Trophoblast cell (in vitro differentiated cells and primary cell): ENCODE measurements around the gene RLN1.
"Not testable (repeated sequence)": the region's sequence is repeated elsewhere in the genome, so short reads cannot be mapped to it uniquely, and the experiment has no call there.

ENCODE experiments used
- DNase-seq, 2 donors: peaks; one replicate each; pipeline ENCODE4 v3.0.0-alpha.2; 2016
- H2AFZ ChIP-seq: 2 replicates; pipeline ENCODE4 v1.6.1; 2013; ENCODE audit warnings: low read length, moderate library complexity, mild to moderate bottlenecking; ENCODE audit not compliant: insufficient read depth, poor library complexity
- H2AK5ac ChIP-seq: 2 replicates; pipeline ENCODE4 v1.6.1; 2013; ENCODE audit warnings: mild to moderate bottlenecking, low read length
- H2BK120ac ChIP-seq: 2 replicates; pipeline ENCODE4 v1.6.1; 2013; ENCODE audit warnings: low read length, mild to moderate bottlenecking, moderate library complexity; ENCODE audit not compliant: insufficient read depth, poor library complexity
- H2BK12ac ChIP-seq: 2 replicates; pipeline ENCODE4 v1.6.1; 2013; ENCODE audit warnings: mild to moderate bottlenecking, low read length, moderate library complexity
- H2BK5ac ChIP-seq: 2 replicates; pipeline ENCODE4 v1.6.1; 2013; ENCODE audit warnings: low read length, low read depth, moderate library complexity, mild to moderate bottlenecking; ENCODE audit not compliant: poor library complexity
- H3K14ac ChIP-seq: 2 replicates; pipeline ENCODE4 v1.6.1; 2013; ENCODE audit warnings: mild to moderate bottlenecking, low read length
- H3K18ac ChIP-seq: 2 replicates; pipeline ENCODE4 v1.6.1; 2013; ENCODE audit warnings: mild to moderate bottlenecking, low read length
- H3K23ac ChIP-seq: 2 replicates; pipeline ENCODE4 v1.6.1; 2013; ENCODE audit warnings: low read length
- H3K27ac ChIP-seq: 2 replicates; pipeline ENCODE4 v1.5.1; 2013; ENCODE audit warnings: low read depth, mild to moderate bottlenecking, inconsistent platforms, low read length, moderate library complexity
- H3K27me3 ChIP-seq: 2 replicates; pipeline ENCODE4 v1.6.1; 2013; ENCODE audit warnings: inconsistent platforms, mild to moderate bottlenecking, low read length, moderate library complexity; ENCODE audit not compliant: insufficient read depth
- H3K36me3 ChIP-seq, 2 experiments: 1 replicate in 1 of 2; 2 replicates in 1 of 2; pipeline ENCODE4 v1.6.1; 2013; ENCODE audit warnings: low read length in 2 of 2, mild to moderate bottlenecking in 2 of 2, moderate library complexity in 1 of 2; ENCODE audit not compliant: insufficient read depth in 2 of 2, control insufficient read depth in 1 of 2
- H3K4ac ChIP-seq: 2 replicates; pipeline ENCODE4 v1.6.1; 2013; ENCODE audit warnings: low read depth, mild to moderate bottlenecking, low read length, moderate library complexity
- H3K4me1 ChIP-seq, 2 experiments: 1 replicate in 1 of 2; 2 replicates in 1 of 2; pipeline ENCODE4 v1.6.1; 2013; ENCODE audit warnings: low read length in 2 of 2, mild to moderate bottlenecking in 2 of 2, moderate library complexity in 1 of 2; ENCODE audit not compliant: insufficient read depth in 2 of 2, control insufficient read depth in 1 of 2
- H3K4me2 ChIP-seq: 2 replicates; pipeline ENCODE4 v1.6.1; 2013; ENCODE audit warnings: inconsistent platforms, mild to moderate bottlenecking, low read length, moderate library complexity
- H3K4me3 ChIP-seq: 2 replicates; pipeline ENCODE4 v1.5.1; 2013; ENCODE audit warnings: mild to moderate bottlenecking, low read depth, low read length, inconsistent platforms
- H3K79me1 ChIP-seq: one replicate; pipeline ENCODE4 v1.6.1; 2013; ENCODE audit warnings: low read length
- H3K79me2 ChIP-seq: 2 replicates; pipeline ENCODE4 v1.6.1; 2013; ENCODE audit warnings: low read length, mild to moderate bottlenecking; ENCODE audit not compliant: control insufficient read depth, insufficient read depth, poor library complexity
- H3K9ac ChIP-seq: 2 replicates; pipeline ENCODE4 v1.6.1; 2013; ENCODE audit warnings: mild to moderate bottlenecking, low read length
- H3K9me3 ChIP-seq: 2 replicates; pipeline ENCODE4 v1.6.1; 2013; ENCODE audit warnings: low read depth, mild to moderate bottlenecking, control low read depth, inconsistent platforms, low read length; ENCODE audit not compliant: insufficient read depth
- H4K12ac ChIP-seq: 2 replicates; pipeline ENCODE4 v1.6.1; 2013; ENCODE audit warnings: low read depth, mild to moderate bottlenecking, low read length, moderate library complexity
- H4K8ac ChIP-seq: 2 replicates; pipeline ENCODE4 v1.6.1; 2013; ENCODE audit warnings: low read depth, mild to moderate bottlenecking, low read length, moderate library complexity
- H4K91ac ChIP-seq: one replicate; pipeline ENCODE4 v1.6.1; 2013; ENCODE audit warnings: low read depth, mild to moderate bottlenecking, low read length, moderate library complexity
- WGBS: extraction: QIAGEN DNeasy Blood & Tissue Kit; methylation state at CpG from one replicate; pipeline ENCODE4 v1.1.7; 2013; ENCODE audit warnings: missing lambda C conversion rate; ENCODE audit not compliant: insufficient read length, insufficient coverage; ENCODE audit errors: extremely low coverage; 5-methylcytosine and 5-hydroxymethylcytosine counted together

RLN1 gene

GRCh38 chr9:5321058-5321457 is 18.6 kb downstream of the RLN1 start:
- Histone ChIP-seq H3K36me3 (no peaks in the 10 kb centered on the region), H4K91ac (no peak overlapping the region), H3K4me1 (no peaks in the 10 kb centered on the region), H3K79me1 (no peaks in the 10 kb centered on the region), H3K79me2 (no peaks in the 10 kb centered on the region), H3K4me2 (no peak overlapping the region), H3K27ac (no peak overlapping the region), H3K18ac (no peak overlapping the region), H2BK5ac (no peak overlapping the region), H3K4me3 (no peak overlapping the region), H2AFZ (no peak overlapping the region), H2BK120ac (no peak overlapping the region), H3K27me3 (no peaks in the 10 kb centered on the region), H3K9ac (no peak overlapping the region), H4K8ac (no peak overlapping the region), H3K14ac (no peak overlapping the region), H3K23ac (no peak overlapping the region), H3K4ac (no peak overlapping the region), H4K12ac (no peak overlapping the region), H2AK5ac (no peak overlapping the region), H2BK12ac (no peak overlapping the region), H3K9me3 (no peaks in the 10 kb centered on the region)
- no CpG with 5 or more reads among the region's 1 CpG for WGBS
- no peak for DNase-seq

DNA sequence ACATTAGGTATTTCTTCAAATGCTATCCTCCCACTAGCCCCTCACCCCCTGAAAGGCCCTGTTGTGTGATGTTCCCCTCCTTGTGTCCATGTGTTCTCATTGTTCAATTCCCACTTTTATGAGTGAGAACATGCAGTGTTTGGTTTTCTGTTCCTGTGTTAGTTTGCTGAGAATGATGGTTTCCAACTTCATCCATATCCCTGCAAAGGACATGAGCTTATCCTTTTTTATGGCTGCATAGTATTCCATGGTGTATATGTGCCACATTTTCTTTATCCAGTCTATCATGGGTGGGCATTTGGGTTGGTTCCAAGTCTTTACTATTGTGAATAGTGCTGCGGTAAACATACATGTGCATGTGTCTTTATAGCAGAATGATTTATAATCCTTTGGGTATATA is 23.3 kb downstream of the RLN1 start:
- not testable (repeated sequence) for H3K27ac ChIP-seq, H2BK12ac ChIP-seq, H4K8ac ChIP-seq, H3K14ac ChIP-seq, DNase-seq, H3K4ac ChIP-seq, H3K4me1 ChIP-seq, H2AK5ac ChIP-seq, H3K36me3 ChIP-seq, H3K4me3 ChIP-seq, H2AFZ ChIP-seq, H3K23ac ChIP-seq, H2BK5ac ChIP-seq, H4K12ac ChIP-seq, H3K9me3 ChIP-seq, H3K79me2 ChIP-seq, H2BK120ac ChIP-seq, H3K9ac ChIP-seq, H3K27me3 ChIP-seq, H3K79me1 ChIP-seq, H3K18ac ChIP-seq, H3K4me2 ChIP-seq, H4K91ac ChIP-seq
- WGBS, result no CpG with 5 or more reads among the region's 1 CpG

DNA sequence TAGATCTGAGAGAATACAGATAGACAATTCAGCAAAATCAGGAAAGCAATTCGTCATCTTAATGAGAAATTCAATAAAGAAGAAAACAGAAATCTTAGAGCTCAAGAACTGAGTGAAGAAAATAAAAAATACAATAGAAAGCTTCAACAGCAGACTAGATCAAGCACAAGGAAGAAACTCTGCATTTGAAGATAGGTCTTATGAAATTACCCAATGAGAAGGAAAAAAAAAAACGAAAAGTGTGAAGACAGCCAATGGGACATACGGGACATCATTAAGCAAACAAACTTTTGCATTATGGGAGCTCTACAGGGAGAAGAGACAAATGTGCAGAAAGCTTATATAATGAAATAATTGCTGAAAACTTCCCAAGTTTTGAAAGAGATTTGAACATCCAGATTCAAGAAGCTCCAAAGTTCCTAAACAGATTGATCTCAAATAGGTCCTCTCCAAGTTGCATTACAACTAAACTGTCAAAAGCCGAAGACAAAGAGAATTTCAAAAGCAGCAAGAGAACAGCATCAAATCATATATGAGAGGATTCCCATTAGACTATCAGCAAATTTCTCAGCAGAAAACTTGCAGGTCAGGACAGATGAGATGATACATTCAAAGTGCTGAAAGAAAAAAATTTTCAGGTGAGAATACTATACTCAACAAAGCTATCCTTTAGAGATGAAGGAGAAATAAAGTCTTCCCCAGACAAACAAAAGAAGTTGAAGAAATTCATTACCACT is 24.3 kb downstream of the RLN1 start:
- H3K4me3 ChIP-seq, result no peak overlapping the region
- no peaks in the 10 kb centered on the region for H3K27me3 ChIP-seq
- no peak overlapping the region for H4K91ac ChIP-seq
- H4K8ac ChIP-seq, result no peak overlapping the region
- no peaks in the 10 kb centered on the region for H3K79me2 ChIP-seq
- H3K27ac ChIP-seq, result no peak overlapping the region
- no peak for DNase-seq
- H2BK120ac ChIP-seq, result no peak overlapping the region
- H3K4me2 ChIP-seq, result no peak overlapping the region
- H3K18ac ChIP-seq, result no peak overlapping the region
- no peak overlapping the region for H2BK5ac ChIP-seq
- no peaks in the 10 kb centered on the region for H3K79me1 ChIP-seq
- H2AFZ ChIP-seq, result no peak overlapping the region
- no peak overlapping the region for H3K4ac ChIP-seq
- no CpG with 5 or more reads among the region's 4 CpGs for WGBS
- no peak overlapping the region for H2BK12ac ChIP-seq
- H3K36me3 ChIP-seq, result no peaks in the 10 kb centered on the region
- no peak overlapping the region for H3K9ac ChIP-seq
- no peaks in the 10 kb centered on the region for H3K4me1 ChIP-seq
- no peak overlapping the region for H2AK5ac ChIP-seq
- no peak overlapping the region for H4K12ac ChIP-seq
- no peaks in the 10 kb centered on the region for H3K9me3 ChIP-seq
- H3K14ac ChIP-seq, result no peak overlapping the region
- H3K23ac ChIP-seq, result no peak overlapping the region

- DNase-seq, result no peak
- Histone ChIP-seq H2AK5ac (no peak overlapping the region), H3K79me1 (no peaks in the 10 kb centered on the region), H3K4me1 (peaks cover 0 to 5% of the 10 kb centered on the region in 2 experiments), H4K91ac (no peak overlapping the region), H2BK12ac (no peak overlapping the region), H3K4me3 (no peak overlapping the region), H3K18ac (no peak overlapping the region), H3K9me3 (no peaks in the 10 kb centered on the region), H3K27ac (no peak overlapping the region), H2AFZ (no peak overlapping the region), H3K4me2 (no peak overlapping the region), H3K27me3 (no peaks in the 10 kb centered on the region), H3K14ac (no peak overlapping the region), H2BK120ac (no peak overlapping the region), H3K4ac (no peak overlapping the region), H2BK5ac (no peak overlapping the region), H4K12ac (no peak overlapping the region), H3K79me2 (no peaks in the 10 kb centered on the region), H3K36me3 (no peaks in the 10 kb centered on the region), H3K9ac (no peak overlapping the region), H4K8ac (no peak overlapping the region), H3K23ac (no peak overlapping the region)
Observed at GRCh38 chr9:5310851-5311250, 28.8 kb downstream of the RLN1 start.
